CD4-positive, alpha-beta T cell treated with Interleukin-15 for 1 hour (primary cell): ENCODE measurements around the gene DNM3.

Source experiments
- DNase-seq: peaks from one replicate; pipeline ENCODE4 v3.0.0-alpha.2; 2020

The DNM3 gene

GRCh38 chr1:172382990-172383389 is 541.7 kb downstream of the DNM3 start:
- no peak for DNase-seq

- DNase-seq = no peak
These were observed 542.2 kb downstream of the DNM3 start for GRCh38 chr1:172383536-172383935.

- no peak for DNase-seq
These were observed 543.4 kb downstream of the DNM3 start for GRCh38 chr1:172384656-172385055.

GRCh38 chr1:172386046-172386445 is 544.7 kb downstream of the DNM3 start:
- DNase-seq = no peak

- DNase-seq = no peak
These were observed 547.2 kb downstream of the DNM3 start for GRCh38 chr1:172388490-172388889.

- DNase-seq = no peak
These were observed 549.0 kb downstream of the DNM3 start for GRCh38 chr1:172390301-172390682.

GRCh38 chr1:172390683-172391551 is 549.6 kb downstream of the DNM3 start:
- peak; percentile 54 for DNase-seq

GRCh38 chr1:172391976-172392375 is 550.7 kb downstream of the DNM3 start:
- no peak for DNase-seq

GRCh38 chr1:172393354-172393753 is 552.1 kb downstream of the DNM3 start:
- no peak for DNase-seq

- peak; percentile 75 for DNase-seq
These were observed 552.9 kb downstream of the DNM3 start for GRCh38 chr1:172394141-172394751.

GRCh38 chr1:172394811-172395210 is 553.5 kb downstream of the DNM3 start:
- no peak for DNase-seq

GRCh38 chr1:172395576-172395975 is 554.3 kb downstream of the DNM3 start:
- no peak for DNase-seq

GRCh38 chr1:172397221-172397620 is 555.9 kb downstream of the DNM3 start:
- no peak for DNase-seq

GRCh38 chr1:172397633-172398032 is 556.3 kb downstream of the DNM3 start:
- DNase-seq = no peak

- no peak for DNase-seq
These were observed 556.9 kb downstream of the DNM3 start for GRCh38 chr1:172398193-172398592.

GRCh38 chr1:172398970-172399755 is 557.9 kb downstream of the DNM3 start:
- no peak for DNase-seq

- no peak for DNase-seq
These were observed 558.7 kb downstream of the DNM3 start for GRCh38 chr1:172399756-172400721.

- no peak for DNase-seq
These were observed 559.4 kb downstream of the DNM3 start for GRCh38 chr1:172400722-172401105.

GRCh38 chr1:172401477-172401876 is 560.2 kb downstream of the DNM3 start:
- no peak for DNase-seq

GRCh38 chr1:172401892-172402291 is 560.6 kb downstream of the DNM3 start:
- DNase-seq = no peak

- DNase-seq = no peak
These were observed 561.7 kb downstream of the DNM3 start for GRCh38 chr1:172402878-172403569.

GRCh38 chr1:172404121-172404520 is 562.8 kb downstream of the DNM3 start:
- DNase-seq = no peak
